GM23338 (cell line): ENCODE results near the gene AAGAB. TPM values are rescaled to one million over a fixed set of nuclear protein-coding genes. Genes with fewer than 3 reads are reported as not detected.

ENCODE experiments used
- ATAC-seq: fragments of 200-7000 bp; cut with Tn5 transposase; 3 replicates; pipeline ENCODE4 v1.9.1; 2020
- DNase-seq: peaks from one replicate; pipeline ENCODE4 v3.0.0-alpha.2; 2015; ENCODE audit warnings: low spot score
- H2AFZ ChIP-seq: fragments of 200-600 bp; sonication (generic); 2 replicates; pipeline ENCODE4 v1.8.0; 2016; ENCODE audit warnings: antibody characterized with exemption, mild to moderate bottlenecking, moderate library complexity
- H3F3A ChIP-seq: fragments of 200-600 bp; sonication (generic); replicated peaks from 2 replicates; pipeline ENCODE4 v1.8.0; 2017; ENCODE audit warnings: antibody characterized with exemption, mixed run types, low read depth
- H3K27ac ChIP-seq: fragments of 200-600 bp; sonication (generic); 2 replicates; pipeline ENCODE4 v1.6.1; 2016; ENCODE audit warnings: low read depth
- H3K27me3 ChIP-seq: fragments of 200-600 bp; sonication (generic); 2 replicates; pipeline ENCODE4 v1.8.0; 2016; ENCODE audit warnings: mild to moderate bottlenecking, mixed run types, moderate library complexity; ENCODE audit not compliant: insufficient read depth
- H3K36me3 ChIP-seq: fragments of 200-600 bp; sonication (generic); 2 replicates; pipeline ENCODE4 v1.8.0; 2016; ENCODE audit warnings: mild to moderate bottlenecking; ENCODE audit not compliant: insufficient read depth
- H3K4me1 ChIP-seq: fragments of 200-600 bp; sonication (generic); 2 replicates; pipeline ENCODE4 v1.8.0; 2016; ENCODE audit warnings: mild to moderate bottlenecking, moderate library complexity; ENCODE audit not compliant: insufficient read depth
- H3K4me2 ChIP-seq: fragments of 200-600 bp; sonication (generic); 2 replicates; pipeline ENCODE4 v1.7.1; 2017; ENCODE audit warnings: mixed run types
- H3K4me3 ChIP-seq: fragments of 200-600 bp; sonication (generic); 2 replicates; pipeline ENCODE4 v1.6.1; 2016; ENCODE audit warnings: mixed run types
- H3K79me2 ChIP-seq: fragments of 200-600 bp; sonication (generic); replicated peaks from 2 replicates; pipeline ENCODE4 v1.8.0; 2017; ENCODE audit warnings: mild to moderate bottlenecking; ENCODE audit not compliant: insufficient read depth
- H3K9me2 ChIP-seq: fragments of 200-600 bp; sonication (generic); 2 replicates; pipeline ENCODE4 v1.8.0; 2017; ENCODE audit not compliant: insufficient read depth
- H4K20me1 ChIP-seq: fragments of 200-600 bp; sonication (generic); replicated peaks from 2 replicates; pipeline ENCODE4 v1.8.0; 2017; ENCODE audit warnings: mild to moderate bottlenecking; ENCODE audit not compliant: insufficient read depth
- H3K27ac Mint-ChIP-seq: 2 replicates; pipeline ENCODE4 v1.8.0; 2020; ENCODE audit warnings: inconsistent platforms, mild to moderate bottlenecking, moderate library complexity, mixed read lengths
- H3K27me3 Mint-ChIP-seq: 3 replicates; pipeline ENCODE4 v1.8.0; 2022; ENCODE audit warnings: low read depth, mild to moderate bottlenecking, moderate library complexity, mixed read lengths, inconsistent platforms; ENCODE audit not compliant: insufficient read depth, poor library complexity
- H3K36me3 Mint-ChIP-seq: 3 replicates; pipeline ENCODE4 v1.8.0; 2021; ENCODE audit warnings: low read depth, mild to moderate bottlenecking, inconsistent platforms, moderate library complexity, mixed read lengths
- H3K4me1 Mint-ChIP-seq: 3 replicates; pipeline ENCODE4 v1.8.0; 2020; ENCODE audit warnings: mild to moderate bottlenecking, inconsistent platforms, mixed read lengths
- H3K4me3 Mint-ChIP-seq: 3 replicates; pipeline ENCODE4 v1.8.0; 2021; ENCODE audit warnings: moderate library complexity, mild to moderate bottlenecking, inconsistent platforms, mixed read lengths
- H3K9me3 Mint-ChIP-seq: 3 replicates; pipeline ENCODE4 v1.8.0; 2020; ENCODE audit warnings: moderate library complexity, mild to moderate bottlenecking, inconsistent platforms, mixed read lengths
- CREB1 ChIP-seq: fragments of 250-450 bp; sonication (Bioruptor Pico); IDR thresholded peaks from 2 replicates; pipeline ENCODE4 v1.5.0; 2020; ENCODE audit warnings: low read depth, mild to moderate bottlenecking, moderate library complexity
- EZH2 ChIP-seq: fragments of 200-600 bp; sonication (generic); IDR thresholded peaks from one replicate; pipeline ENCODE4 v1.8.0; 2017; ENCODE audit warnings: antibody characterized with exemption, mild to moderate bottlenecking, low read depth; ENCODE audit not compliant: unreplicated experiment
- EZH2phosphoT487 ChIP-seq: fragments of 200-600 bp; sonication (generic); IDR thresholded peaks from one replicate; pipeline ENCODE4 v1.8.1; 2018; ENCODE audit warnings: antibody characterized with exemption; ENCODE audit not compliant: unreplicated experiment
- JUNB ChIP-seq: IDR thresholded peaks from one replicate; pipeline ENCODE4 v1.6.1; 2016; ENCODE audit warnings: antibody characterized with exemption; ENCODE audit not compliant: unreplicated experiment
- NANOG ChIP-seq: IDR thresholded peaks from 2 replicates; pipeline ENCODE4 v1.6.1; 2016; ENCODE audit warnings: antibody characterized with exemption, borderline replicate concordance
- POLR2AphosphoS5 ChIP-seq: IDR thresholded peaks from 2 replicates; pipeline ENCODE4 v1.6.1; 2016; ENCODE audit warnings: antibody characterized with exemption, low read depth
- REST ChIP-seq: IDR thresholded peaks from one replicate; pipeline ENCODE4 v1.6.1; 2018; ENCODE audit warnings: antibody characterized with exemption; ENCODE audit not compliant: unreplicated experiment
- STAT1 ChIP-seq: IDR thresholded peaks from one replicate; pipeline ENCODE4 v1.6.1; 2016; ENCODE audit warnings: antibody characterized with exemption; ENCODE audit not compliant: unreplicated experiment
- ZNF114 ChIP-seq: fragments of 250-450 bp; sonication (Bioruptor Pico); IDR thresholded peaks from 2 replicates; pipeline ENCODE4 v1.5.0; 2020; ENCODE audit warnings: mild to moderate bottlenecking, moderate library complexity
- ZNF331 ChIP-seq: fragments of 250-450 bp; sonication (Bioruptor Pico); IDR thresholded peaks from 2 replicates; pipeline ENCODE4 v1.5.0; 2020; ENCODE audit warnings: low read depth, mild to moderate bottlenecking, moderate library complexity
- polyA plus RNA-seq: library from polyadenylated mRNA; unstranded; fragments of >200 nt; fragmentation: Nextera tagmentation; extraction: Ambion mirVana; gene quantifications from 2 replicates; pipeline ENCODE4 v1.2.1, GENCODE V29; 2016
- total RNA-seq: library from RNA; depleted of rRNA; stranded (reverse); fragments of >200 nt; shearing (Covaris generic); gene quantifications from 2 replicates; pipeline ENCODE4 v1.2.3, GENCODE V29; 2014
- TF ChIP-seq, protein P1 (sequence below): fragments of 250-450 bp; sonication (Bioruptor Pico); IDR thresholded peaks from 2 replicates; pipeline ENCODE4 v1.5.0; 2020; ENCODE audit warnings: mild to moderate bottlenecking, moderate library complexity
- TF ChIP-seq, protein P2 (sequence below), 2 experiments: fragments of 200-600 bp in 1 of 2; sonication (generic) in 1 of 2; conservative IDR thresholded peaks; 2 replicates each; pipeline versions ENCODE4 v1.5.1 to v1.6.1; 2016 to 2017; ENCODE audit warnings: antibody characterized with exemption in 2 of 2, low read depth in 2 of 2, mild to moderate bottlenecking in 2 of 2, moderate library complexity in 1 of 2
- TF ChIP-seq, protein P3 (sequence below): IDR thresholded peaks from 2 replicates; pipeline ENCODE4 v1.6.1; 2016; ENCODE audit warnings: antibody characterized with exemption

AAGAB gene
- total and polyA plus RNA-seq, 2 experiments from 2014 or later = 20.8 to 42.8 TPM

GRCh38 chr15:67158367-67158766 is 96.1 kb downstream of the AAGAB start:
- Histone ChIP-seq H3F3A (no peaks in the 10 kb centered on the region), H3K4me2 (no peak overlapping the region), H3K4me3 (no peak overlapping the region), H3K27ac (no peak overlapping the region), H3K9me2 (no peaks in the 10 kb centered on the region), H4K20me1 (no peaks in the 10 kb centered on the region; the same call in 1 of the 2 replicates), H3K36me3 (no peaks in the 10 kb centered on the region), H2AFZ (no peak overlapping the region), H3K4me1 (0 out of 2 replicates have a peak, but pooled peaks cover 4% of the 10 kb centered on the region), H3K79me2 (0 out of 2 replicates have a peak, but pooled peaks cover 3% of the 10 kb centered on the region), H3K27me3 (no peaks in the 10 kb centered on the region)
- Mint-ChIP-seq H3K27me3 (peaks cover 8% of the 10 kb centered on the region), H3K4me3 (no peak overlapping the region), H3K27ac (no peak overlapping the region), H3K9me3 (peaks cover 3% of the 10 kb centered on the region; the same call in 1 of the 3 replicates), H3K36me3 (no peaks in the 10 kb centered on the region; the same call in 1 of the 3 replicates), H3K4me1 (peaks cover 9% of the 10 kb centered on the region)
- TF ChIP-seq, protein P1, sequence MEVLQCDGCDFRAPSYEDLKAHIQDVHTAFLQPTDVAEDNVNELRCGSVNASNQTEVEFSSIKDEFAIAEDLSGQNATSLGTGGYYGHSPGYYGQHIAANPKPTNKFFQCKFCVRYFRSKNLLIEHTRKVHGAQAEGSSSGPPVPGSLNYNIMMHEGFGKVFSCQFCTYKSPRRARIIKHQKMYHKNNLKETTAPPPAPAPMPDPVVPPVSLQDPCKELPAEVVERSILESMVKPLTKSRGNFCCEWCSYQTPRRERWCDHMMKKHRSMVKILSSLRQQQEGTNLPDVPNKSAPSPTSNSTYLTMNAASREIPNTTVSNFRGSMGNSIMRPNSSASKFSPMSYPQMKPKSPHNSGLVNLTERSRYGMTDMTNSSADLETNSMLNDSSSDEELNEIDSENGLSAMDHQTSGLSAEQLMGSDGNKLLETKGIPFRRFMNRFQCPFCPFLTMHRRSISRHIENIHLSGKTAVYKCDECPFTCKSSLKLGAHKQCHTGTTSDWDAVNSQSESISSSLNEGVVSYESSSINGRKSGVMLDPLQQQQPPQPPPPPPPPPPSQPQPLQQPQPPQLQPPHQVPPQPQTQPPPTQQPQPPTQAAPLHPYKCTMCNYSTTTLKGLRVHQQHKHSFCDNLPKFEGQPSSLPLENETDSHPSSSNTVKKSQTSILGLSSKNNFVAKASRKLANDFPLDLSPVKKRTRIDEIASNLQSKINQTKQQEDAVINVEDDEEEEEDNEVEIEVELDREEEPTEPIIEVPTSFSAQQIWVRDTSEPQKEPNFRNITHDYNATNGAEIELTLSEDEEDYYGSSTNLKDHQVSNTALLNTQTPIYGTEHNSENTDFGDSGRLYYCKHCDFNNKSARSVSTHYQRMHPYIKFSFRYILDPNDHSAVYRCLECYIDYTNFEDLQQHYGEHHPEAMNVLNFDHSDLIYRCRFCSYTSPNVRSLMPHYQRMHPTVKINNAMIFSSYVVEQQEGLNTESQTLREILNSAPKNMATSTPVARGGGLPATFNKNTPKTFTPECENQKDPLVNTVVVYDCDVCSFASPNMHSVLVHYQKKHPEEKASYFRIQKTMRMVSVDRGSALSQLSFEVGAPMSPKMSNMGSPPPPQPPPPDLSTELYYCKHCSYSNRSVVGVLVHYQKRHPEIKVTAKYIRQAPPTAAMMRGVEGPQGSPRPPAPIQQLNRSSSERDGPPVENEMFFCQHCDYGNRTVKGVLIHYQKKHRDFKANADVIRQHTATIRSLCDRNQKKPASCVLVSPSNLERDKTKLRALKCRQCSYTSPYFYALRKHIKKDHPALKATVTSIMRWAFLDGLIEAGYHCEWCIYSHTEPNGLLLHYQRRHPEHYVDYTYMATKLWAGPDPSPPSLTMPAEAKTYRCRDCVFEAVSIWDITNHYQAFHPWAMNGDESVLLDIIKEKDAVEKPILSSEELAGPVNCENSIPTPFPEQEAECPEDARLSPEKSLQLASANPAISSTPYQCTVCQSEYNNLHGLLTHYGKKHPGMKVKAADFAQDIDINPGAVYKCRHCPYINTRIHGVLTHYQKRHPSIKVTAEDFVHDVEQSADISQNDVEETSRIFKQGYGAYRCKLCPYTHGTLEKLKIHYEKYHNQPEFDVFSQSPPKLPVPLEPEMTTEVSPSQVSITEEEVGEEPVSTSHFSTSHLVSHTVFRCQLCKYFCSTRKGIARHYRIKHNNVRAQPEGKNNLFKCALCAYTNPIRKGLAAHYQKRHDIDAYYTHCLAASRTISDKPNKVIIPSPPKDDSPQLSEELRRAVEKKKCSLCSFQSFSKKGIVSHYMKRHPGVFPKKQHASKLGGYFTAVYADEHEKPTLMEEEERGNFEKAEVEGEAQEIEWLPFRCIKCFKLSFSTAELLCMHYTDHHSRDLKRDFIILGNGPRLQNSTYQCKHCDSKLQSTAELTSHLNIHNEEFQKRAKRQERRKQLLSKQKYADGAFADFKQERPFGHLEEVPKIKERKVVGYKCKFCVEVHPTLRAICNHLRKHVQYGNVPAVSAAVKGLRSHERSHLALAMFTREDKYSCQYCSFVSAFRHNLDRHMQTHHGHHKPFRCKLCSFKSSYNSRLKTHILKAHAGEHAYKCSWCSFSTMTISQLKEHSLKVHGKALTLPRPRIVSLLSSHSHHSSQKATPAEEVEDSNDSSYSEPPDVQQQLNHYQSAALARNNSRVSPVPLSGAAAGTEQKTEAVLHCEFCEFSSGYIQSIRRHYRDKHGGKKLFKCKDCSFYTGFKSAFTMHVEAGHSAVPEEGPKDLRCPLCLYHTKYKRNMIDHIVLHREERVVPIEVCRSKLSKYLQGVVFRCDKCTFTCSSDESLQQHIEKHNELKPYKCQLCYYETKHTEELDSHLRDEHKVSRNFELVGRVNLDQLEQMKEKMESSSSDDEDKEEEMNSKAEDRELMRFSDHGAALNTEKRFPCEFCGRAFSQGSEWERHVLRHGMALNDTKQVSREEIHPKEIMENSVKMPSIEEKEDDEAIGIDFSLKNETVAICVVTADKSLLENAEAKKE = no peak
- TF ChIP-seq REST = no peak
- no peak for TF ChIP-seq EZH2phosphoT487
- TF ChIP-seq STAT1 = no peak
- TF ChIP-seq ZNF114 (CRISPR knock-in tag) = no peak
- TF ChIP-seq, protein P2, sequence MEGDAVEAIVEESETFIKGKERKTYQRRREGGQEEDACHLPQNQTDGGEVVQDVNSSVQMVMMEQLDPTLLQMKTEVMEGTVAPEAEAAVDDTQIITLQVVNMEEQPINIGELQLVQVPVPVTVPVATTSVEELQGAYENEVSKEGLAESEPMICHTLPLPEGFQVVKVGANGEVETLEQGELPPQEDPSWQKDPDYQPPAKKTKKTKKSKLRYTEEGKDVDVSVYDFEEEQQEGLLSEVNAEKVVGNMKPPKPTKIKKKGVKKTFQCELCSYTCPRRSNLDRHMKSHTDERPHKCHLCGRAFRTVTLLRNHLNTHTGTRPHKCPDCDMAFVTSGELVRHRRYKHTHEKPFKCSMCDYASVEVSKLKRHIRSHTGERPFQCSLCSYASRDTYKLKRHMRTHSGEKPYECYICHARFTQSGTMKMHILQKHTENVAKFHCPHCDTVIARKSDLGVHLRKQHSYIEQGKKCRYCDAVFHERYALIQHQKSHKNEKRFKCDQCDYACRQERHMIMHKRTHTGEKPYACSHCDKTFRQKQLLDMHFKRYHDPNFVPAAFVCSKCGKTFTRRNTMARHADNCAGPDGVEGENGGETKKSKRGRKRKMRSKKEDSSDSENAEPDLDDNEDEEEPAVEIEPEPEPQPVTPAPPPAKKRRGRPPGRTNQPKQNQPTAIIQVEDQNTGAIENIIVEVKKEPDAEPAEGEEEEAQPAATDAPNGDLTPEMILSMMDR (conservative IDR thresholded peaks at IDR 0.05; ENCODE audit: low read depth in 2 of 2) = no peak
- TF ChIP-seq CREB1 (CRISPR knock-in tag) = no peak
- TF ChIP-seq POLR2AphosphoS5 = no peak
- no peak for TF ChIP-seq NANOG
- no peak for TF ChIP-seq EZH2
- no peak for TF ChIP-seq JUNB
- TF ChIP-seq, protein P3, sequence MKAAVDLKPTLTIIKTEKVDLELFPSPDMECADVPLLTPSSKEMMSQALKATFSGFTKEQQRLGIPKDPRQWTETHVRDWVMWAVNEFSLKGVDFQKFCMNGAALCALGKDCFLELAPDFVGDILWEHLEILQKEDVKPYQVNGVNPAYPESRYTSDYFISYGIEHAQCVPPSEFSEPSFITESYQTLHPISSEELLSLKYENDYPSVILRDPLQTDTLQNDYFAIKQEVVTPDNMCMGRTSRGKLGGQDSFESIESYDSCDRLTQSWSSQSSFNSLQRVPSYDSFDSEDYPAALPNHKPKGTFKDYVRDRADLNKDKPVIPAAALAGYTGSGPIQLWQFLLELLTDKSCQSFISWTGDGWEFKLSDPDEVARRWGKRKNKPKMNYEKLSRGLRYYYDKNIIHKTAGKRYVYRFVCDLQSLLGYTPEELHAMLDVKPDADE = no peak
- TF ChIP-seq ZNF331 = no peak
- no peak for DNase-seq
- no peak for ATAC-seq
